Activated CD8-positive, alpha-beta memory T cell treated with anti-CD3 and anti-CD28 coated beads for 4 hours (primary cell): ENCODE measurements around the gene LOXL1.
"Not testable (repeated sequence)": the region's sequence is repeated elsewhere in the genome, so short reads cannot be mapped to it uniquely, and the experiment has no call there.

Experiments used
- DNase-seq, 2 donors: peaks; one replicate each; pipeline ENCODE4 v3.0.0-alpha.2; 2020; ENCODE audit warnings: low read depth in 2 of 2

The LOXL1 gene

DNA sequence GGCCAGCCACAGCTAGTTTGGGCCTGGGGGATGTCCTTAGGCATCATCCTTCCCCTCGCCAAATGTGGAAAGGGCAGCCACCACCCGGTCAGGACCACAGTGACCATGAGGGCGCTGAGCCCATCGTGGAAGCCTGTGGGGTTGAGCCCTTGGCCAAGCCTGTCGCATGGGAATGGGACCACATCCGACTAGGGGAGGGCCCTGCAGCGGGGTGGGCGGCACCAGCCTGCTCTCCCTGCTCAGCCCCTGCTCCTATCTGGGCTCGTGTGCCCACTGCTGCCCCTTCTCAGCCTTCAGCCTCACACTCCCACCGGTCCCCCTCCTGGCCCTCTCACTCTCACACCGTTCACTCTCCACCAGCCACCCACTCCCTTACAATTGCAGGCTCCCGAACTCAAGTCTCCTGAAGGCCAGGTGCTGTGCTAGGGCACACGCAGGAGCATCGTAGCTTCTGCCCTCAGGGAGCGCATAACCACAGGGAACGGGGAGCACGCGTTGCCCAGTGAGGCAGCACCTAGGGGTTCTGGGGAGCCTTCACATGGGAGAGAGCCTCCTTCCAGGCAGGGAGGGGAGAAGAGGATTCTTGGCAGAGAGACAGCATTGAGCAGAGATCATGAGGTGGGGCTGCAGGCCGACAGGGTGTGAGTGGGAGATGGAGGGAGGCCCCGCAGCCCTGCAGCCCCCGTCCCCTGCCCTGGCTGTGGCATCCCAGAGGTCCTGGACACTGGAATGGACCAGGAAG is 26.1 kb downstream of the LOXL1 start:
- no peak for DNase-seq

DNA sequence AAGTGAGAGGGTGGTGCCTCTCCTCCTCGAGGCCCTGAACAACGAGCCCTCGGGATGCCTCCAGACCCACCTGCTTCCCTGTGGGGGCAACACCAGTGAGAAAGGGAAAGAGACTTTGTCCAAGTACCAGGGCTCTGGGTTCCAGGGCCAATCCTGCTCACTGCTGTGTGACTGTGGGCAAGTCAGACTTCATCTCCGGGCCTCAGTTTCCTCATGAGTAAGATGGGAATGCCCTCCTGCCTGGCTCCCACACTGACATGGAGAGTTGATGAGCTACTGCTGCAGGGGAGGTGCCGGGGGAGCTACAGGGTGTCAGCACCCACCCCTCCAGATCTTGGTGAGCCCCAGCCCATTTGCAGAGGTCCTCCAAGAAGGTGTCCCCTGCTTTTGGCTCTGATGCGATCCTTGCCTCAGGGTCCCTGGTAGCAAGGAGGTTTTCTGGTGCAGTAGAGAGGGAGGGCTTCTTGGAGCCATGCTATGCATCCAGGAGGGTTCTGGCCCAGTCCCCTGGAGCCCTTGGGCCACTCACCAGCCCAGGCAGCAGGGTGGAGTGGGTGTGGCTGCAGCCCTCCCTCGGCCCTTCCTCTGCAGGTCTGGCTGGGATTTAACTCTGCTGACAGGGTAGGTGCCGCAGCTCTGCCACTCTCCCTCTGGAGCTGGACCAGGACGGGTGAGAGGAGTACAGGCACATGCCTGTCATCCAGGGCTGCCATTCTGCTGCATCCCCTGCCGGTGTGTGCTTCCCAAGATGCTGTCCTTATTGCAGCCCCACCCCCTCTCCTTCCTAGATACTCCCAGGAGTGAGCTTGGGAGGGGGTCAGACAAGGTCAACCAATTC is 26.9 kb downstream of the LOXL1 start:
- no peak for DNase-seq

DNA sequence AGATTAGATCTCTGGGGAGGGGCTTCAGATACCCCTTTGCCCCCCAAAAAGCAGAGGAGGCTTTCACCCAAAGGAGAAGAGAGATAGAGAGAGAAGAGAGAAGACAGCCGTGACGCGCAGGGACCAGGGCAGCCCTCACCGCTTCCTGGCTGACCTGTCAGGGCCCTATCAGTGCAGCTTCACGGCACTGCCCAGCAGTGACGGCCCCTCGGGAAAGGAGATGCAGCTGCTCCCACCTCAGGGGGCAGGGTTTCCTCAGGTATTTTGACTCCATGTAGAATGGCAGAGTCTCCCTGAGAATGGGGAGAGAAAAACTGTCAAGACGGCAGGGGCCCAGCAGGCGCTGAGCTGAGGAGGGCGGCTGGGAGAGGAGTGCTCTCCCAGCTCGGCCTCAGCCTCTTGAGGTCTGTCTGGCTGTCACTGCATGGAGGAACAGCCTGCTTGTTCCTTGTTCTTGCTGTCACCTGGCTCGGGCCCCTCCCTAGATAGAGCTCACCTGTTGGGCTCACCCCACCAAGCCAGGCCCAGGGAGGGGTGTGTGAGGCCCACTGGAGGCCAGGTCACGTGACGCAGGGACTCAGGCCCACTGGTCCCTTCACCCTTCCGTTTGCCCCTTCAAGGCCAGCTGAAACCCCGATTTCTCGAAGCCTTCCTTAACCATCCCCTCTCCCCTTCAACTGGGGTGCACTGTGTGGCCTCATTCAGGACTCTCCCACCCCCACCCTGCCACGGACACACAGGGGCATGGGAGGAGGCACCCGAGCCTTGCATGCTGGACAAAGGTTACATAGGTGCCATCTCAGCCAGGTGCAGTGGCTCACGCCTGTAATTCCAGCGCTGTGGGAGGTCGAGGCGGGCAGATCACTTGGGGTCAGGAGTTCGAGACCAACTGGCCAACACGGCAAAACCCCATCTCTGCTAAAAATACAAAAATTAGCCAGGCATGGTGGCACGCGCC is 28.2 kb downstream of the LOXL1 start:
- DNase-seq: no peak

DNA sequence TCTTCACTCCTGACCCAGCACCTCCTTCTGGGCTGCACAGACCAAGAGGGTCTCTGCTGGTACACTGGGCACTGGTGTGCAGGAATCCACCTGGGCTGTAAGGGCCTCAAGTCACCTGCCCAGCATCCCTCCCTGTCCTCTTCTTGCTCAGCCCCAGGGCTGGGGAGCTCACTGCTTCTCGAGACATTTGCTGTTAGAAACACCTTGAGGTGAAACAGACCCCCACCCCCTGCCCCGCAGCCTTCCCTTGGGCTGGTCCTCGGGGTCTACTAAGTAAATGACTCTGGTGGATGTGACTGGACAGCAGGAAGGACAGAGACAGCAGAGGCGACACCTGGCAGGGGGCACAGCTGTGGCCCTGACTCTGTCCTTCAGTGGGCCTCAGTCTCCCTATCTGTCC is 29.1 kb downstream of the LOXL1 start:
- no peak for DNase-seq

DNA sequence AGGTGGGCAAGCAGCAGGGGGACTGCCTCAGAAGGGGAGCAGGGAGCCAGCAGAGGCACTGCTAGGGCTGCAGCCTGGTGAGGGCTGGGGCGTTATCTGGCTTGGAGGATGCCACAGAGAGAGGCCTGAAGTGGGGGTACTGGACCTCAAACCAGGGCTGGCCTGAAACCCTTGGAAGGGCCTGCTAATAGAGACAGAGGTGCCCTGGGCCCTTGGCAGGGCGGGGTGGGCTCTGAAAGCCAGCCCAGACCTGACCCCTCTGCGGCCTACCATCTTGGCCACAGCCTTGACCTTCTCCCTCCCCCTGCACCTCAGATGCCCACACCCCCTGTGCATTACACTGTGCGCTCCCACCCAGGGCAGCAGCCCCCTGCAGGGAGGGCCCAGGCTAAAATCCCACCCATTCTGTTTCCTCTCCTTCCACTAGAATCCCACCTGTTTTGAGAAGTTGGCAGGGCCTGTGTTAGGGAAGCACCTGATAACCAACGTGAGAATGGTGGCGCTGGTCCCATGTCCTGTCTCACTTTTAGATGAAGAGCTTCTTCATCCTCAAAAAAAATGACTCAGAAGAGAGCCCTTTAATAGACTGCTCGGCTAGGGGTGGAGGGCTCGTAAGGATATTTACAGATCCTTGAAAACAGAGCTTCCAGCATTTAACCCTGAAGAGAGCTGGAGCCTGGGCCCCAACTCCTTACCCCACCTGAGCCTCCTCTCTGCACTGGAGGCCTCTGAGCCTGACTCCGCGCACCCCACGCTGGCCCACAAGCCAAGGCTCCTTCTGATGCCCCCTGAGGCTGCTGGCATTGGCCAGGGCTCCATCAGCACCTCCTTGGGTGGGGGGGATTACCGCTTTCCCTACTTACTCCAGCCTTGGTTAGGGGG is 29.8 kb downstream of the LOXL1 start:
- no peak for DNase-seq

DNA sequence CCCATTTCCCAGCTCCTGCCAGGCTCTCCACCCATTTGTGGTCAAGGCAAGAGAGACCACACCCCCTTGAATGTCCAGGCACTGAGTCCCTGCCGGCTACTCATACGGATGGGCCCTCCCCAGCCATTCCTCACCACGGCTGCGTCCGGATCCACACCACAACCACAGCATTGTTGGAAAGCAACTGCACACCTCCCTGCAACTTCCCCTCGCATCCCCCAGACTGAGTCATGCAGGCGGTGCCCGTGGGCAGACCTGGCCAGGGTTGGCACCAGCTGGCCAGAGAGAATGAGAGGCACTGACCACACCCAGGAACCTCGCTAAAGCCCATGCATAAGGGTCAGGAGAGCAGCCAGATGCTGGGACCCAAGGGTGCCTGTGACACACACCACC is 30.5 kb downstream of the LOXL1 start:
- no peak for DNase-seq

DNA sequence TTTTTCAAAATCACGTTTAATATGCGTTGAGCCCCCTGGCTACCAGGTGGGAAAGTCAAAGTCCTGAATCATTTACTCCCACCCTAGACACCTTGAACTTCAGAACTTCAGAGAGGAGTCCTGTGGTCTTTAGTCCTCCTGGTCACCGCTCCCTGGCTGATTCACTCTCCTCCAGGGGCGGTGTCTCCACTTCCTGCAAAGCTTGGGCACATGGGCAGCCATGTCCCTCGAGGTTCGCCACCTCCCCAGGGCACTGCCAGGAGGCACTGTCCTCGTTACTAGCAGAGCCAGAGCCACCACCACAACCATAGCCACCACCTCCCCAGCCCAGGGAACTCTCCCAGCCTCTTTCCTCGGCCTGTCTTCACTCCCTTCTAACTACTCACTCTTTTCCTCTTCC is 31.0 kb downstream of the LOXL1 start:
- no peak for DNase-seq

DNA sequence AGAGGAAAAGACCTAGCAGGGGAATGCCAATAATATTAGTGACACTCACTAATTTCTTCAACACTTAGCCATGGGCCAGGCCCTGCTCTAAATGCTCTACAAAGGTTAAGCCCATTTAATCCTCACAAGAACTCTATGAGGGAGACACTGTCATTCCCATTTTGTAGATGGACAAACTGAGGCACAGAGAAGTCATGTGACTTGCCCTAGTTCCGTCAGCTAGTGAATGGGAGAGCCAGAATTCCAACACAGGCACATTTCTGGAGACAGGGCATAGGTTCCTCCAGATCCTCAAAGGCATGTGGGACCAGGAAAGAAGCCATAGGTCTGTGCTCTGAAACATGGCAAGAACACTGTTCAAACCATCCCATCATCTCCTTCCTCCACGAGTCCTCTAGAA is 31.5 kb downstream of the LOXL1 start:
- no peak for DNase-seq

DNA sequence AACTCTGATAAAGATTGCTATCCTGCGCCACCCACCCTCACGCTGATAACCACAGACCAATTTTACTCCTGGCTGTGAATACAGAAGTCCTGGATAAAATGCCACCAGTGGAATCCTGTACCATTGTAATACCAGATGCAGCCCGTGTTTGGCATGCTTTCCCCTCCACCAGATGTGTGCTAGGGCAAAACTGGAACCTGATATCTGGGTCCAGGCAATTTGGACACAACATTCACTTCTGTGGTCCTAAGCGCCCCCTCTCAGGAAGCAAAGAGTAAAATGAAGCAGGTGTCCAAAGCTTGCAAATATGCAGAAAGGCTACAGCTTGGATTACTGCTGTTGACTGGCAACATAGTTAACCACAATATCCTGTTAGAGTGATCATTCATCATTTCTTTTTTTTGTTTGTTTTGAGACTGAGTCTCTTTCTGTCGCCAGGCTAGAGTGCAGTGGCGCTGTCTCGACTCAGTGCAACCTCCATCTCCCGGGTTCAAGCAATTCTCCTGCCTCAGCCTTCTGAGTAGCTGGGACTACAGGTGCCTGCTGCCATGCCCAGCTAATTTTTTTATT is 32.8 kb downstream of the LOXL1 start:
- DNase-seq: no peak

DNA sequence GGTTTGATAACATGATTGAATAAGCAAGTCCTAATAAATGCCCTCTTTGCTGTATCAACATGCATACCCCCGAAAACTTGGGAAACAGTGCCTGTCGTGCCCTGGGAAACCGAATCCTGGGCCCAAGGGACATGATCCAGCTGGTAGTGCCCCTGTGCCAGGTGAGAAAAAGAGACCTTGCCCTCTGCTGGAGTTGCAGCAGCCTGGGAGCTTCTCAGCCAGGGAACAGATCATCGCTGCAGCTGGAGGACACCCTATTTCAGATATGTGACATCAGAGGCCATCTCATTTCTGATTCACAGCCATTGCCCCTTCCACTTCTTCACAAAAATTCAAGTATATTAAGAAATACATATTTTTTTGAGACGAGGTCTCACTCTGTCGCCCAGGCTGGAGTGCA is 33.5 kb downstream of the LOXL1 start:
- DNase-seq: no peak

DNA sequence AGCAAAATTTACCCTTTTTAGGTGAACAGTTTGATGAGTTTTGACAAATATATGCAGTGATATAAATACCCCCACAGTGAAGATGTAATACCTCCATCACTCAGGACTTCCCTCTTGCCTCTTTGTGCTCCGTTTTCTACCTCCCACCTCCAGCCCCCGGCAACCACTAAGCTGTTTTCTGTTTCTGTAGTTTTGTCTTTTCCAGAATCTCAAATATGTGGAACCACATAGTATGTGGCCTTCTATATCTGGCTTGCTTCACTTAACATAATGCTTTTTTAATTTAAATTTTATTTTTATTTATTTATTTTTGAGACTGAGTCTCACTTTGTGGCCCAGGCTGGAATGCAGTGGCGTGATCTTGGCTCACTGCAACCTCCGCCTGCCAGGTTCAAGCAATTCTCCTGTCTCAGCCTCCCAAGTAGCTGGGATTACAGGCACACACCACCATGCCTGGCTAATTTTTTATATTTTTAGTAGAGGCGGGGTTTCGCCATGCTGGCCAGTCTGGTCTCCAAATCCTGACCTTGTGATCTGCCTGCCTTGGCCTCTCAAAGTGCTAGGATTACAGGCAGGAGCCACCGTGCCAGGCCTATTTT is 34.3 kb downstream of the LOXL1 start:
- DNase-seq: not testable (repeated sequence)

DNA sequence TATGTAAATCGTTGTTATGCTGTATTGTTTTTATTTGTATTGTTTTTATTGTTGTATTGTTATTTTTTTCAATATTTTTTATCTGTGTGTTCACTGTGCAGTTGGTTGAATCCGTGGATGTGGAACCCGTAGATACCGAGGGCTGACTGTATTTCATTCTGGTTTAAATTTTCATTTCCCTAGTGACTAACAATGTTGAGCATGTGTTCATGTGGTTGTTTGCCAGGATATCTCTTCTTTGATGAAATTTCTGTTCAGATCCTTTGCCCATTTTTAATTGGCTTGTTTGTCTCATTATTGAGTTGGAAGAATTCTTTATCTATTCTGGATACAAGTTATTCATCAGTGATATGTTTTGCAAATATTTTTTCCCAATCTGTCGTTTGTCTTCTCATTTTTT is 36.2 kb downstream of the LOXL1 start:
- DNase-seq: no peak

DNA sequence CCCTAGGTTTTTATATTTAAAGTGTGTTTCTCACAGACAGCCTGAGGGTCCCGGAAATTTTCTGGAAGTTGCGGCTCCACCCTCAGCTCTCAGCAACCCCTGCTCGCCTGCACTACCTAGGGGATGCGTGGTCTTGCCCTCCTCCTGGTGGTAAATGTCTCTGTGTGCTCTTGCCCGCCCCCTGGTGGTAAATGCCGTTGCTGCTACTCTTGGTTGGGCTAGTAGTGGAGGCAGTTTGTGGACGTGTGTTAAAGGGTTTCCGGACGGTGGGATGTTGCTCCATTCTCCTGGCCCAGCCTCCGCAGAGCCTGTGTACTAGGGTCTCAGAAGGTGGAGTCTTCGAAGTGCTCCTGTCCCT is 38.5 kb downstream of the LOXL1 start:
- peak; percentile 60 to 69 for DNase-seq

DNA sequence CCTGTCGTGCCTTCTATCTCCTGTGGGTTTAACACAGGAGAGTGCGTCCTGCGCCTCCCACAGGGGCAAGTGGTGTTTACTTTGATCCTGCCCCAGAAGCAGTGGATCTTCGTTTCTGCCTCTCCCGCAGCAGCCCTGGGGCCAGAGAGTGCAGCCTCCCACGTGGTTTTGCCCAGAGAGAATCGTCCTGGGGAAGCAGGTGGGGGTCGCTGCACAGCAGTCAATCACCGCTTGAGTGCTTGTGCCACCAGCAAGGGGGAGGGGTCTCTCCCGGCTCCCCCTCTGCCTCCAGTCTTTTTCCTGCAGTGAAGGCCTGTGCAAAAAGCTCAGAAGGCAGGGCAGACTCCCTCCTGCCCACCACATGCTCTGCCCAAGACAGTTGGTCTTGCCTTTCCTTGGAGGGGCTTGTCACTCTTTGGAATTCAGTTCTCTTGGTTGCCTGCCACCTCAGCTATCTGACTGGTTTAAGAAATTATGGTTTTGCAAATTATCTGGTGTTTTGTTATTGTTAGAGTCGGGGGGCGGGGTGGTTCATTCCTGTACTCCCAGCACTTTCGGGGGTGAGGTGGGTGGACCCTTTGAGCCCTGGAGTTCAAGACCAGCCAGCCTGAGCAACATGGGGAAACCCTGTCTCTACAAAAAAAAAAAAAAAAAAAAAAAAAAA is 39.0 kb downstream of the LOXL1 start:
- no peak for DNase-seq

DNA sequence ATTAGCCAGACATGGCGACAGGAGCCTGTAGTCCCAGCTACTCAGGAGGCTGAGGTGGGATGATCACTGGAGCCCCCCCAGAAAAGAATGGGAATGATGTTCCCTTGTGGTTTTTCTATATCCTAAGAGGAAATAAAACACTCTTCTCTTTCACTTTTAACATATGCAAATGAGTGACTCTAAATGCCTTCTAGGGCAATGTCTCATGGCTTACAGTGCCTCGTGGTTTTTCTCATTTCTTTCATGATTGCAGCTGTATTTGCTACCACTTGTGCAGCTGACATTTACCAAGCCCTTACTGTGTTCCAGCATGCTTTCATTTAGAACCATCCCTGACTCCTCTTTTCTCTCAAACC is 39.5 kb downstream of the LOXL1 start:
- DNase-seq: no peak

DNA sequence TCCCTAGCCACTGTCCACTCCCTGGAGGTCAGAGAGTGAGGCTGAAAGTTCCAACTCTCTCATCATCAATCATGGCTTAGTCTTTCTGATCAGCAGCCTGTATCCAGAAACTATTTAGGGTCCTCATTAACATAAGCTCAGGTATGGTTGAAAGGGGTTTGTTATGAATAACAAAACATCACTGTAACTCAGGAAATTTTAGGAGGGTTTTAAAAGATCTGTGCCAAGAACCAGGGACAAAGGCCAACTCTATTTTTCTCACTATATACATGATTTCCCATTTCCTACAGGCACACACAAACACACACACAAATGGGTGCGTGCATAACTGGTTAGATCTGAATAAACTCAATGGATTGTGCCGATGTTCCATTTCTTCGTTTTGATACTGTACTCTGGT is 42.2 kb downstream of the LOXL1 start:
- DNase-seq: no peak

DNA sequence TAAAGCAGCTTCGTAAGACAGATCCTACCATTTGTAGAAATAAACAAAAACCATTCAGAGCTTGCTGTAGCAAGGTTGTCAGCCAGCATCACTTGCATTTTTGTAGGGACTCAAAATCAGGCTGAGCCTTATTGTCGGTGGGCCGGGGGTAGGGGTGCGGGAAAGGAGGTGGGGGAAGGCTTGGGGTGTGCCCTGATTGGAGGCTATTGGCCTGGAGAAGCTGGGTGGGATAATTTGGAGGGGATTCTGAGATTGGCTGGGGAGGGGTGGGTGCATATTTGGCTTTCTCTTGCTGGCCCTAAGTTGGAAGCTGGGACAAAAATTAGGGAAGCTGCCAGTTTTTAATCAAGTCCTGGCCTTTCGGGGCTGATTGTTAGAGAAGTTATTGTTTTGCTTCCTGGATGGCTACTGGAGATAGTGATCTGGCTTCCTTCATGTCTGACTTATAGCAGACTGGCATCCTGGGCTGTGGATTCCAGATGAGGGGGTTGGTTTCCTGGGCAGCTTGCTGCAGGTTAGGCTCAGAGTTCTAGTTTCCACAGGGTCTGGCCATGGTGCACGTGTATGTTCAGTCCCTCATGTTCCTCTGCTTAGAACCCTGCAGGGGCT is 43.0 kb downstream of the LOXL1 start:
- DNase-seq: no peak

DNA sequence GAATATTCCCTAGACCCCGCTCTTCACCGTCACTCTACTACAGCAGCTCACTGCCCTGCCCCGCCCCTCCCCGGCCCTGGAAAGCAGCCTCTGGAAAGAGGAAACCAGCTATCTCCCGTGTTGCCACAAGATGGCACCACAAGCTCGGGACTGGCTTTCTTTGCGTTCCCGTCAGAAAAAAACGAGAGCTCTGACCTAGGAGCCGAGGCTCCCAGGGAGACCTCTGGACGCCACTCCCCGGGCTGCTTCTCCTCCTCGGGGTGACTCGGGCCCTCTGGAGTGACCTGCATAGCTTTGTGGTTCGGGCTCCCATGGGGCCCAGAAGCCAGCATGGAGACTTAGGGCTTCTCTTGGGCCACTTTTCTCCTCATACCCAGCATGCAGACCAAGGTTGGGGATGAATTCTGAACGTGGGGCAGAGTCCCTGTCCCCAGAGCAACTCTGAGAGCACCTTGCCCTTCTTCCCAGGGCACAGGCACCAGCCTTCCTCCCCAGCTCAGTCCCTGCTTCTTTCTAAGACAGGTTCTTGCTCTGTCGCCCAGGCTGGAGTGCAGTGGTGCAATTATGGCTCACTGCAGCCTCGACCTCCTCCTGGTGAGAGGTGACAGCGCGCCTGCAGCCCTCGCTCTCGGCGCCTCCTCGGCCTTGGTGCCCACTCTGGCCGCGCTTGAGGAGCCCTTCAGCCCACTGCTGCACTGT is 46.9 kb downstream of the LOXL1 start:
- DNase-seq: peak; percentile 43 to 47

DNA sequence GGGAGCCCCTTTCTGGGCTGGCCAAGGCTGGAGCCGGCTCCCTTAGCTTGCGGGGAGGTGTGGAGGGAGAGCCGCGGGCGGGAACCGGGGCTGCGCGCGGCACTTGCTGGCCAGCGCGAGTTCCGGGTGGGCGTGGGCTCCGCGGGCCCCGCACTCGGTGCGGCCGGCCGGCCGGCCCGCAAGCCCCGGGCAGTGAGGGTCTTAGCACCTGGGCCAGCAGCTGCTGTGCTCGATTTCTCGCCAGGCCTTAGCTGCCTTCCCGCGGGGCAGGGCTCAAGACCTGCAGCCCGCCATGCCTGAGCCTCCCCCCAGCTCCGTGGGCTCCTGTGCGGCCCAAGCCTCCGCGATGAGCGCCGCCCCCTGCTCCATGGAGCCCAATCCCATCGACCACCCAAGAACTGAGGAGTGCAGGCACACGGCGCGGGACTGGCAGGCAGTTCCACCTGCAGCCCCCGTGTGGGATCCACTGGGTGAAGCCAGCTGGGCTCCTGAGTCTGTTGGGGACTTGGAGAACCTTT is 47.5 kb downstream of the LOXL1 start:
- not testable (repeated sequence) for DNase-seq
